H7 (cell line): ENCODE measurements around the gene SNX24. TPM values are rescaled to one million over a fixed set of nuclear protein-coding genes. Genes with fewer than 3 reads are reported as not detected.
A peak's percentile ranks its signal among the peaks of the same experiment; 100 is the strongest.

ENCODE experiments used
- DNase-seq: peaks from one replicate; pipeline ENCODE4 v3.0.0; 2012
- H3K27me3 ChIP-seq: 2 replicates; pipeline ENCODE4 v1.6.0; 2011; ENCODE audit warnings: mild to moderate bottlenecking, low read length; ENCODE audit not compliant: control insufficient read depth, insufficient read depth
- H3K36me3 ChIP-seq: replicated peaks from 2 replicates; pipeline ENCODE4 v1.5.1; 2011; ENCODE audit warnings: low read length; ENCODE audit not compliant: control insufficient read depth, insufficient read depth
- H3K4me3 ChIP-seq: 2 replicates; pipeline ENCODE4 v1.5.1; 2011; ENCODE audit warnings: low read depth, mild to moderate bottlenecking, control low read depth, low read length, moderate library complexity; ENCODE audit not compliant: insufficient read depth
- total RNA-seq: library from RNA; depleted of rRNA; stranded (reverse); fragments of >200 nt; shearing (Covaris generic); gene quantifications from 2 replicates; pipeline ENCODE4 v1.2.3, GENCODE V29; 2014

Gene SNX24
- total RNA-seq, 1 experiment from 2014 or later, result 15.9 TPM

DNA sequence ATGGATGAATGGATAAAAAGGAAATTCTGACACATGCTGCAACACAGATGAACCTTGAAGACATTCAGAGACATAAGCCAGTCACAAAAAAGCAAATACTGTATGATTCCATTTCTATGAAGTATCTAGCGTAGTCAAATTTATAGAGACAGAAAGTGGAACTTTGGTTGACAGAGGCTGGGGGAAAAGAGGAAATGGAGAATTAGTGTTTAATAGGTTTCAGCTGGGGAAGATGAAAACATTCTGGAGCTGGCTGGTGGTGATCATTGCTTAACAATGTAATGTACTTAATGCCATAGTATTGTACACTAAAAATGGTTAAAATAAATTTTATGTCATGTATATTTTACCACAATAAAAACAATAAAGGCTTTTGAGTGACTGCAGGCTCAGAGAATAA, 166.9 kb downstream of the SNX24 start:
- no peak for DNase-seq

DNA sequence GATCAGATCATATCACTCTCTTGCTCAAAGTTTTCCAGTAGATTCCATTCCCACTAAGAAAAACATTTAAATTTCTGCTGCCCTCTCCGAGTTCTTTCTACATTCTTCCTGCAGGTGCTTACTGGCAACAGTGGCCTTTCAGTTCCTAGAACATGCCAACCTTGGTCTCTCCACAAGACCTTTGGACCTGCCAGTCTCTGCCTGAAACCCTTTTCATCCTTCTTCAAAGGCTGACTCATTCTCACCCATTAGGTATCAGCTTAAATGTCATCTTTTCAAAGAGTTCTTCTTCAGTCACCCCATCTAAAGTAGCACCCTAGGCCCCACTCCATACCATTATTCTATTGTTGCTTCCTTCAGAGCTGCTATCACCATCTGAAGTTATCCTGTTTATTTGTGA, 169.3 kb downstream of the SNX24 start:
- DNase-seq, result no peak
- Histone ChIP-seq H3K27me3 (no peaks in the 10 kb centered on the region), H3K36me3 (no peaks in the 10 kb centered on the region), H3K4me3 (no peak overlapping the region)

More for the DNA sequence above, 166.9 kb downstream of the SNX24 start:
- Histone ChIP-seq H3K27me3 (no peaks in the 10 kb centered on the region), H3K36me3 (no peaks in the 10 kb centered on the region), H3K4me3 (no peak overlapping the region)

DNA sequence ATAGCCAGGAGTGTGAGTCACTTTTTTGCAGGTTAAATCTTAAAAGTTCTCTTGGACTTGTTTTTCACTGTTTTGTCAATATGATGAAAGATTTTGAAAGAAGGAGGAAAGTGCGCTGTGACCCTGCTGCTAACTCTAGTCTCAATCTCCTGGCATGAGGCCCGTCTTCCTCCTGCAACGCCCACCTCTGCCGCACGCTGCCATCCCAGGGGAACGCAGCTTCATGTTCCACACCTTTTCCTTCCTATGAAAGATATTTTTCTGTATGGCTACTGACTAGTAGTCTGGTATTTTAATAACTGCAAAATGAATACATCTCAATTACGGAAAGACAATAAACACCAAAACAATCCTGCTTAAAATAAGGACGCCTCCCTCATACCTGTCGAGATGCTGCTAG, 182.8 kb downstream of the SNX24 start:
- Histone ChIP-seq H3K36me3 (peaks cover 5% of the 10 kb centered on the region), H3K27me3 (no peaks in the 10 kb centered on the region), H3K4me3 (no peak overlapping the region)
- no peak for DNase-seq

DNA sequence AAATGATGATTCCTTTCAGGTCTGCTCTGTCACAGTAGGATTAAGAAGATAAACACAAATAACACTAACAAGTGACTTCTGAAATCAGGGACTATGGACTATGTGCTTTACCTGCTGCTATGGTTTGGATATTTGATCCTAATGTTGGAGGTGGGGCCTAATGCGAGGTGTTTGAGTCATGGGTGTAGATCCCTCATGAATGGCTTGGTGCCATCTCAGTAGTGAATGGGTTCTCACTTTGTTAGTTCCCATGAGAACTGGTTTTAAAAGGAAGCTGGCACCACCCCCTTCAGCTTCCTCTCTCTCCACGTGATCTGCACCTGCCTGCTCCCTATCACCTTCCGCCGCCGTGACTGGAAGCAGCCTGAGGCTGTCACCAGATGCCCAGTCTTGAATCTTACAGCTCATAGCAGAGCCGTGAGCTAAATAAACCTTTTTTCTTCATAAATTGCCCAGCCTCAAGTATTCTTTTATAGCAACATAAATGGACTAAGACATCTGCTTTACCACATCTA, 187.8 kb downstream of the SNX24 start:
- no peak for DNase-seq
- no peak overlapping the region for H3K4me3 ChIP-seq
- peaks cover 1% of the 10 kb centered on the region for H3K27me3 ChIP-seq
- peaks cover 2% of the 10 kb centered on the region; the same call in 1 of the 2 replicates for H3K36me3 ChIP-seq

DNA sequence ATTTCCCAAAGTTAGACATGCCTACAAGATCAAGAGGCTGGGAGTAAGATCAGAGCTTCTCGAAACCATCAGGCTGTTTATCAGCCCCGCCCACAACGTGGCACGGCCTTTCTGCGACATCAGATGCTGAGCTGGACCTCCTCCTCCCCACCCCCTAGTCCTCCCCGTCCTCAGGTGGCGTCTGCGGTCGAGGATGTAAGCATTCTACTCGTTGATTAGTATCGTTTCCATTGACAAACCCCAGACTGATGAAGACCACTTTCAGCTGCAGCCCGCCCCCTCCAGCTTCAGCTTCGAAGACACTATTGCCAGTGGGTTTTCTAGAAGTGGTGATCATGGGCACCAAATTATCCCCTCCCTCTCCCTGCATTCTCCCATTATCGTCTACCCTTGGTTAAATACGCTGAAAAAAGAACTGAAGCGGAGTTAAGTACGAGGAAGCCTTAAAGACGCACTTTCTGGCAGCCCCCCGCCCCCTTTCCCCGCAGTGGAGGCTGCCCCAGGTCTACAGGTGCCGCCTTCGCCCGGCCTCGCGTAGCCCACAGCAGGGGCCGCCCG, 190.0 kb downstream of the SNX24 start:
- Histone ChIP-seq H3K27me3 (peaks cover 5% of the 10 kb centered on the region), H3K36me3 (no peaks in the 10 kb centered on the region), H3K4me3 (peak overlapping the region; percentile 82)
- DNase-seq, result peak; percentile 79

DNA sequence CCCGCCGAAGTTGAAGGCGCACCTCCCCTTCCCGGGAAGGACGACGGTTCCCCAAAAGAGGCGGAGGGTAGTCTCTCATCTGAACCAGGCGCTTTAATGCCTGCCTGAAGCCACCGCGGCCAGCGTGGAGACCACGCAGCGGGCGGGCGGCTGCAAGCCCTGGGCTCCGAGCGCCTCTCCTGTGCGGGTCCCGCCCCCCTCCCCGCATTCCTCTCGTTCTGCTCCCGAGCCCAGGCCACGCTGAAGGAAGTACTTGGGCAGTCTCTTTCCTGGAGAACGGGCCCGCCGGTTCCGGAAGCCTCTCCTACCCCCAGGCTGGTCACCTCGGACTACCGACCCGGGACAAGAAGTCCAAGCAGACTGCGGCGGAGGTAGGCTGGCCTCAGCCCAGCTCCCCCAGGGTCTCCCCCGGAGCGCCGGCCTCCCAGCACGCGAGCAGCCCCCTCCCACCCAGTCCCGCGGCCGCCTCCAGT, 190.5 kb downstream of the SNX24 start:
- H3K27me3 ChIP-seq, result peaks cover 5% of the 10 kb centered on the region
- DNase-seq, result peak; percentile 86

DNA sequence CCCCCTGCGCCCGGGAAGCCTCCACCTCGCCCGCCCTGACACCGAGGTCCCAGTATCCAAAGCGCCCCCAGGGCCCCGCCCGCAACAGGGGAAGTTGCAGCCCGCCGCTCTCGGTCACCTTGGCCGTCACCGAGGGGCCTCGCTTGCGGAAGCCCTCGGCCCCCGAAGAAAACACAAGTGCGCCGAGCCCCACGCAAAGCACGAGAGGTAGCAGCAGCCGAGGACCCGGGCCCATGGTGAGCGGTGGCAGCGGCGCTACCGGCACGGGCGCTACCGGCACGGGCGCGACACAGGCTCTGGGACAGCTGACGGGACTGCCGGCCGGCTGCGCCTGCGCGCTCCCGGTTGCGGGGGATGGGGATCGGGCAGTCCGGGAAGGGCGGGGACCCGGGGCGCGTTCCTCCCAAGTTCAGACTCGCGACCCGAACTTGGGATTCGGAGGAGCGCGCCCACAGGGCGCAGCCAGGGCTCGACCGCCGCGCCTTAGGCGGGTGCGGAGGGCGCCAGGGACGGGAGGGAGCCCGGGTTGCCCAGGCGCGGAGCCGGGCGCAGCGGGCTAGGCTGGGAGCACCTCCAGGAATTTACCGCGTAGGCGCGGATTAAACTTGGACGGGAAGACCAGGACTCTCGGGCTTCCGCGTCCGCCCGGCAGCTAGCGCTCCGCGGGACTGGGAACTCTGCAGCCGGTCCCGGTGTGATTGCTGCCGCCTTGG, 191.1 kb downstream of the SNX24 start, which contains the start of gene PPIC:
TSS of gene PPIC (minus strand) at position 335 of the 713 bp plus-strand sequence. CDS start at position 235, 100 bp downstream.
- H3K27me3 ChIP-seq, result peaks cover 5% of the 10 kb centered on the region
- H3K36me3 ChIP-seq, result no peaks in the 10 kb centered on the region
- DNase-seq, result peak; percentile 95
- H3K4me3 ChIP-seq, result peak within 1 kb of the TSS; percentile 82

More for the DNA sequence above, 190.5 kb downstream of the SNX24 start:
- Histone ChIP-seq H3K4me3 (peak overlapping the region; percentile 82), H3K36me3 (no peaks in the 10 kb centered on the region)

DNA sequence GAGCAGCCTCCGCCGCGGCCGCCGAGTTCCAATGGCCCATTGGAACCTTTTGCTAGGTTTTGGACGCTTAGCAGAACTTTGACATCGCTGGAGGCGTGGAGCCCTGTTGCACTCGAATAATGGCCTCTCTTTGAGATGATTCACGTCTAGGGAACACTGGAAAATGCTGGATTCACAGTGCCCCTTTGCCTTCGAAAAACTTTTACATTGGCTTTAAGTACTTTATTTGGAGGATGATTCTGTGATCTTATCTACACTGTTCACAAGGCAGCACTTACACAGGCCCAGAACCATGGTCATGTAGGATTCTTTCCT, 191.6 kb downstream of the SNX24 start:
- H3K36me3 ChIP-seq, result no peaks in the 10 kb centered on the region
- no peak for DNase-seq
- peaks cover 5% of the 10 kb centered on the region for H3K27me3 ChIP-seq
- H3K4me3 ChIP-seq, result peak overlapping the region; percentile 82

DNA sequence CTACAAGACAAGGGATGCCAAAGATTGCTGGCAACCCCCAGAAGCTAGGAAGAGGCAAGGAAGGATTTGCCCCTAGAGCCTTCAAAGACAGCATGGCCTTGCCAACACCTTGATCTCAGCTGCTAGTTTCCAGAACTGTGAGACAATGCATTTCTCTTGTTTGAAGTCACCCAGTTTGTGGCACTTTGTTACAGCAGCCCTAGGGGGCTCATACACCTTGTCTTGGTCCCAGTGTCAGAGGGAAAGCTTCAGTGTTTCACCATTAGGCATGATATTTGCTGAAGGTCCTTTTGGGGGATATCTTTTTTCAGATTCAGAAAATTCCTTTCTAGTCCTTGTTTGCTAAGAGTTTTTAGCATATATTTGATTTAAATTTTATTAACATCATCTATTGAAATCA, 194.3 kb downstream of the SNX24 start:
- no peak overlapping the region for H3K4me3 ChIP-seq
- DNase-seq, result no peak
- H3K27me3 ChIP-seq, result peaks cover 5% of the 10 kb centered on the region
- no peaks in the 10 kb centered on the region for H3K36me3 ChIP-seq

DNA sequence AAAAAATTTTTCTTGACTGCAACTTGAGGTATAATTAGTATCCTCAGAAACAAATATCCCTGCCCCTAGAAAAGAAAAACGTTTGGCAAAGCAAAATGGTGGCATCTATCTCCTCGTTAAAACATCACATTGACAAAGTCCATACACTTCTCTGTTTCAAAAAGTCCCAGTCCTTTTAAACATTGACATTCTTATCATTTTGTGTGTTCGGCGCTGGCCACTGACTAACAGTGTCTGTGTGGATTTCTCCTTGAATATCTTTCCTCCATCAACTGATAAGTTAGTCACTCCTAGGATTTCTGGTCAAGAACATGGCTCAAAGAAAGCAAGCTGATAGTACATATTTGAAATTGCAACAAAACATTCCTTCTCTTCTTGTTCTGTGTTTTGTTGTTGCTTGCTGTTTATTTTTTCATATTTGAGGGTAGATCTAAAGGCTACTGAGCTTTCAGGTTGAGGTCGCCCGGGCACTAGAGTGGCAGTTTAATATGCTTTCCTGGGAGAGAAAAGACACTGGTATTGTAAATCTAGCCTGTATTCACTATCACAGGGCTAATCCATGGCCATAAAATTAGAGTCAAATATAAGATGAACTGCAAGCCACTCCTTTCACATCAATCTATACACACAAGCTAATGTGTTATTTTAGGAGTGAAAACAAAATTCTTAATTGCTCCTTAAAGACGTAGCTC, 199.7 kb downstream of the SNX24 start:
- no peaks in the 10 kb centered on the region for H3K27me3 ChIP-seq
- no peak overlapping the region for H3K4me3 ChIP-seq
- DNase-seq, result no peak
- no peaks in the 10 kb centered on the region for H3K36me3 ChIP-seq

DNA sequence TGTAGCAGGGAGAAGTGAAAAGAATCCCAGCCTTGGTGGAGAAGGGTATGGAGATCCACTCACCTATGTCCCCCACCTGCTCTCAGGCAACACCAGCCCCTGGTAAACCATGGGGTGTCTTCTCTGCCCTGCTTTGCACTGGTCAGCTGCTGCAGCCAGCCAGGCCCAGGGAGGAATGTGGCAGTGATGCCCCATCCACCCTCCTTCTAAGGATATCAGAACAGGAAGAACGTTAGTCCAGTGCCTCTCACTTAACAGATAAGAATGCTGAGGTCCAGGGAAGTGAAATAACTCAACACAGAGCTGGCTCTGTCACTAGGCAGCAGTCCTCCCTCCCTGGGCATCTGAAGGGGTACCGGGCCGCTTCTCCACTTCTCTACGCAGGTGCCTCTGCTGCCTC, 200.8 kb downstream of the SNX24 start:
- Histone ChIP-seq H3K27me3 (no peaks in the 10 kb centered on the region), H3K4me3 (no peak overlapping the region), H3K36me3 (no peaks in the 10 kb centered on the region)
- no peak for DNase-seq

DNA sequence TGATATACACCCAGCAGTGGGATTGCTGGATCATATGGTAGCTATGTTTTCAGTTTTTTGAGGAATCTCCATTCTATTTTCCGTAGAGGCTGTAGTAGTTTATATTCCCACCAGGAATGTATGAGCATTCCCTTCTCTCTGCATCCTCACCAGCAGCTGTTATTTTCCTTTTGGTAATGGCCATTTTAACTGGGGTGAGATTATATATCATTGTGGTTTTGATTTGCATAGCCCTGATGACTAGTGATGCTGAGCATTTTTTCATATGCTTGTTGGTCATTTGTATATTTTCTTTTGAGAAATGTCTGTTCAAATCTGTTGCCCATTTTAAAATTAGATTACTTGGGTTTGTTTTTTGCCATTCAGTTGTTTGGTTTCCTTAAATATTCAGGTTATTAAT, 202.3 kb downstream of the SNX24 start:
- no peak for DNase-seq

DNA sequence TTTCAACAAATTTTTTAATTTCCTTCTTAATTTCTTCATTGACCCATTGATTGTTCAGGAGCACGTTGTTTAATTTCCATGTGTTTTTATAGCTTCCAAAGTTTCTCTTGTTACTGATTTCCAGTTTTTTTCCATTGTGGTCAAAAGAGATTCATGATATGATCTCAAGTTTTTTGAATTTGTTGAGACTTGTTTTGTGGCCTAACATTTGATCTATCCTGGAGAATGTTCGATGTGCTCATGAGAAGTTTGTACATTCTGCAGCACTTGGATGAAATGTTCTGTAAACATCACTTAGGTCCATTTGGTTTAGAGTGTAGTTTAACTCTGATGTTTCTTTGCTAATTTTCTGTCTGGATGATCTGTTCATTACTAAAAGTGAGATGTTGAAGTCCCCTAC, 205.8 kb downstream of the SNX24 start:
- no peaks in the 10 kb centered on the region for H3K27me3 ChIP-seq
- H3K36me3 ChIP-seq, result no peaks in the 10 kb centered on the region
- DNase-seq, result no peak
- H3K4me3 ChIP-seq, result no peak overlapping the region

More for the DNA sequence above, 202.3 kb downstream of the SNX24 start:
- H3K27me3 ChIP-seq, result no peaks in the 10 kb centered on the region
- H3K4me3 ChIP-seq, result no peak overlapping the region
- no peaks in the 10 kb centered on the region for H3K36me3 ChIP-seq
